T47D (cell line): ENCODE data around the gene ETDC.
"Not testable (repeated sequence)": the region's sequence is repeated elsewhere in the genome, so short reads cannot be mapped to it uniquely, and the experiment has no call there.

ENCODE experiments used
- DNase-seq, 2 experiments: peaks; one replicate each; pipeline versions ENCODE4 v3.0.0 to v3.0.0-alpha.2; 2011 to 2012; ENCODE audit warnings: low read depth in 1 of 2, low spot score in 1 of 2
- JUND ChIP-seq: IDR thresholded peaks from 2 replicates; pipeline ENCODE4 v1.6.1; 2012; ENCODE audit warnings: low read depth
- in situ Hi-C: cut with HindIII; loops from 2 replicates; pipeline ENCODE4 v1.10.0; 2016; ENCODE audit warnings: low sequenced_read_pairs, low pct_unique_long_range_greater_than_20kb

Gene ETDC

GRCh38 chrX:135315864-135316263 lies 6.6 kb downstream of the ETDC start:
- TF ChIP-seq JUND = no peak
- in situ Hi-C loops = no loop called here
- no peak for DNase-seq

- no peak for DNase-seq
- in situ Hi-C loops = no loop called here
- TF ChIP-seq JUND = no peak
Observed at GRCh38 chrX:135324463-135324862, 15.2 kb downstream of the ETDC start.

- DNase-seq, in situ Hi-C loops: not testable (repeated sequence)
Observed at GRCh38 chrX:135325036-135325818, 15.9 kb downstream of the ETDC start.

- TF ChIP-seq JUND = no peak
- in situ Hi-C loops = no loop called here
- no peak for DNase-seq
Observed at GRCh38 chrX:135327299-135327698, 18.0 kb downstream of the ETDC start.

GRCh38 chrX:135328421-135329005 lies 19.2 kb downstream of the ETDC start:
- no peak for DNase-seq
- in situ Hi-C loops = no loop called here

GRCh38 chrX:135330706-135331105 lies 21.4 kb downstream of the ETDC start:
- DNase-seq = no peak
- in situ Hi-C loops = no loop called here
- no peak for TF ChIP-seq JUND

More at GRCh38 chrX:135328421-135329005, 19.2 kb downstream of the ETDC start:
- TF ChIP-seq JUND = no peak

- in situ Hi-C loops = no loop called here
- TF ChIP-seq JUND = no peak
- no peak for DNase-seq
Observed at GRCh38 chrX:135331525-135331924, 22.2 kb downstream of the ETDC start.

GRCh38 chrX:135340831-135341230 lies 31.6 kb downstream of the ETDC start:
- DNase-seq = no peak
- TF ChIP-seq JUND = no peak
- in situ Hi-C loops = no loop called here

- in situ Hi-C loops = no loop called here
- peak in 1 of 2 experiments; percentile 0 for DNase-seq
- no peak for TF ChIP-seq JUND
Observed at GRCh38 chrX:135345107-135345589, 35.9 kb downstream of the ETDC start.

GRCh38 chrX:135346975-135347374 lies 37.7 kb downstream of the ETDC start:
- DNase-seq = no peak
- in situ Hi-C loops = no loop called here

GRCh38 chrX:135347381-135348016 lies 38.2 kb downstream of the ETDC start:
- DNase-seq = no peak
- TF ChIP-seq JUND = no peak
- in situ Hi-C loops = no loop called here

More at GRCh38 chrX:135346975-135347374, 37.7 kb downstream of the ETDC start:
- TF ChIP-seq JUND = no peak

GRCh38 chrX:135354288-135354687 lies 45.0 kb downstream of the ETDC start:
- in situ Hi-C loops = no loop called here
- no peak for TF ChIP-seq JUND
- no peak for DNase-seq
